Measurements from ENCODE around the gene KCNMA1.
A peak's percentile ranks its signal among the peaks of the same experiment; 100 is the strongest.

The KCNMA1 gene

DNA sequence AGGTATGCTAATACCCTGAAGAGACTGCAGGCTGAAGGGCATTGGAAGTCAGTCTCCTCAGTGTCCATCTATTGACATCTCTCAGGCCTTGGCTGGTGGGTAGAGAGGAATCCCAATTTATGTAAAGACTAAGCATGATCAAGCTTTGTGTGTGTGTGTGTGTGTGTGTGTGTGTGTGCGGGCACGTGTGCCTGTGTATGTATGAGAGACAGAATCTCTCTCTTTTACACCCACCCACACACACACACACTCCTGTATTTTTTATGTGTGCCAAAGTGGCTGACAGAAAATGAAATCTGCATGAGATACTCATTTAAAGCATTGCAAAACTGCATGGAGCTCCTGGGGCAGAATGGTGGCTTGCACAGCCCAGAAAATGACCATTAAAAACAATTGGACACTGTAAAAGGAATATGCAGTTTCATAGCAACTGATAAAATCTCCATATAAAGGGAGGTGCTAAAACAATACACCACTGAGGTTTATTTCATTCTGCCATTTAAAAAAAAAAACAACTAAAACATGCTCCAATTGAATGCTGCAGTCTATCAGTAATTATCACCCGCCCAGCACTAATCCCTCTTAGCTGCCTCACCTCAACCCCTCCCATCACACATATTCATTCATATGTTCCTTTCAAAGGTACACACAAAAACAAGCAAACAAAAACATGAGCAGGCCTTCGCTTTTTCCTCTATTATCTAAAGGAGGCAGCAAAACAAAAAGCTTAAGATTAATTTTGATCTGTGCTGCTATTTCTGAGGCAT, 385.0 kb downstream of the KCNMA1 start:
- no peak for DNase-seq

DNA sequence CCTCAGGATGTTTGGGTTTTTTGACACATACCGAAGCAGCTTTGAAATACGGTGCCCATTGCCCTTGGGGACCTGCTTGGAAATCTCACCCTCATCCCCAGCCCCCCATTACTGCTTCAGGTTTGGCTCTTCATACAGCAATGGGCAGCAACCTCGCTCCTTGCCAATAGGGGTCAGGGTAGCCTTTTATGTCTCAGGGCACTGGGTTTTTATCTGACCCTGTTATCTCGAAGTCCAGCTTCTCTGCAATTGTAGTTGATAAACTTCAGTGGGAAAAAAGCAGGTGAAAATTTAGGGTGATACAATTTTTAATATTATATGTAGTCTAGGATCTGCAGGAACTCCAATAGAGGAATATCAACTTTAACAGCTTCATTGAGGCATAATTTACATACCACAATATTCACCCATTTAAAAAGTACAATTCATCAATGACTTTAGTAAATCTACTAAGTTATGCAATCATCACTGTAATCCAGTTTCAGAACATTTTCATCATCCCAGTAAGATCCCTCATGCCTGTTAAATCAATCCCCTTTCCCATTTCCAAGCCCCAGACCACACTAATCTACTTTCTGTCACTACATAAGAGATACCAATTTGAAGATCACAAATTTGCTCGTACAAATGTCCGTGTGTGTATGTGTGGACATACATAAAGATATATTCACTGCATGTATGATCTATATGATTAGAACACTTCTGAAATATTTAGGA, 386.2 kb downstream of the KCNMA1 start:
- peak; percentile 30 for DNase-seq

DNA sequence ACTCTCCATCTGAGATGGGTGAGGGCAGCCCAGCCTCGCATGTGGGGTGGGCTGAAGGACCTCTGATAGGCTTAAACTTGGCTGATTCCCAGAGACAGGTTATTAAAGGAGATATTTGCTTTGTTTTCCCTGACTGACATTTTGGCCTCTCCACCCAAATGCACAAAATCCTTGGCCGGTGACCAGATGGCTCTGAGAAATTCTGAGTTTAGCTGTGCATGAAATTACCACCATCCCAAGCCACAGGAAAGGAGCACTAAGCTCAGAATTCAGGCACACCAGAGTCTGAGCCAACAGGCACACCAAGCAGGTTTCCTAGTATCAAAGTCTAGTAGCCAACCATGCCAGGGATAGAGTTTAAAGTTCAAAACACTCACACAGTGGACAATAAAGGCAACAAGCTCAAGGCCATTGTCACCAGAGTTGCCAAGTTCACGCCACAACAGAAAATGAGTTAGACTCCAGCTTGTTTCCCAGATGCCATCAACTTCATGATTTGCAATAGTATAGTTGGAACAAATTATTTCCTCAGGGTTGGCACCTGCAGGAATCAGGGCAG, 387.6 kb downstream of the KCNMA1 start:
- DNase-seq: no peak

DNA sequence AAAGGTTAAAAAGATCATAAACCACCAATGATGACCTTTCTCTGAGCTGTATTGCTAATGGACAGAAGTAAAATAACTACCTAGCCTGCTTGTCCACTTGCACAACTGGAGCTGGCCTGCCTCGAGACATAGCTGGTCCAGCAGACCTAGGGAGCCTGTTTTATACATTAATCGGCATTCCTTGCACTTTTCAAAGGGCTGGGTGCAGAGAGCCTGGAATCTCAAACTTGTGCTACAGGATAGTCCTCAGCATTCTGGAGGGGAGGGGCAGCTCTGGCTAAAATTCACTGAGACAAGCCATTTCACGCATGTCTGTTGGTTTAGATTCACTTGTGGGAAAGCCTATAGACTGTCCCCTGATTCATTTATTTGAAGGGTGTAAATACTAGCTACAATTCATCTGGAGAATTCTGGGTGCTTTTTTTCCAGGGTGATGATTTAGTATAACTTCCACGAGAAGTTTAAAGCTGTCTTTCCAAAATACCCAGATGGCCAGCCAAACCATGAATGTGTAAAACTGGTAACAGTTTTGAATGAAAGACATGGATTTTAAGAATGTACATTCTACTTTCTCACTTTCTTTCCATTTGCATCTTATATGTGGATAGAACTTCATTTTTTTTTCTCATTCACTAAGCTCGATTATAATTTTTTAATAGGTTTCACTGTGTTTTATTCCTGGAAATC, 389.4 kb downstream of the KCNMA1 start:
- DNase-seq: no peak

DNA sequence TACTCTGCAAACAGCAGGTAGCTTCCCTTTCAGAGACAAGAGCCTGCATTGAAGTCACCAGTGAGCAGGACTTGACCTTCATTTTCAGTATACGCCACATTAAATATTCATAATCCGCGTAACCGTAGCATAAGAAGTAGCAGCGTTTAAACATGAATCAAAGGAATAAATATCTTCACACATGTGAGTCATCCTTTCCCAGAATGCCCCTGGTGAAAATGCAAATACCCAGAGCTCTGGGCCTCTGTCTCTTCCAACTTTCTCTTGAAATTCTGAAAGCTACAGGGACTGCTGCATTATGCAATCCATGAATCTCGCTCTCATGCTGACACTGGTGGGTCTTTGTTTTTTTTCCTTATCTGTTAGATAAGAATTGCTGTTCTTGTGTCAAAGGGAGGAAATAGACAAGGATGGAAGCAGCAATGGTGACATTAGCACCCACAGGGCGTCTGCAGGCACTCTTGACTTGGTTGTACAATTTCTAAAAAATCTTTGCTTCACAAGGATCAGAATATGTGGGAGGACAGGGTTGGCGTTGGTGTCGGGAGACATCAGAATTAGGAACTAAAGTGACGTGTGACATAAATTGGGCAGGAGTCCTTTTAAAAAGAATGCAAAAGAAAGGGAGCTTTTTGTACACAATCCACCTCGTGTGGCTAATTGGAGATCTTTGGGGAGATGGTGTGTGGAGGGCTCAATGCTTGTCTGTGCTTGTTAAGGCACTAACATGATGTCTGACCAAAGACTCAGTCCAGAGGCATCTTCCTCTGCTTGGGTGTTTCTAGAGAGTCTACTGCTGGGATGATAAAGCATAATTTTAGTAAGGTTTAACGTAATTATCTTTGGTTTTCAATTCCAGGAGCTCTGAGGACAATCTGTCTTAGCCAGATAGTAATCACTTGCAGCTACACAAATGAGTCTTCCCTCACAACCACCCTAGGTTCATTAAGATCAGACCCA, 390.3 kb downstream of the KCNMA1 start:
- no peak for DNase-seq

DNA sequence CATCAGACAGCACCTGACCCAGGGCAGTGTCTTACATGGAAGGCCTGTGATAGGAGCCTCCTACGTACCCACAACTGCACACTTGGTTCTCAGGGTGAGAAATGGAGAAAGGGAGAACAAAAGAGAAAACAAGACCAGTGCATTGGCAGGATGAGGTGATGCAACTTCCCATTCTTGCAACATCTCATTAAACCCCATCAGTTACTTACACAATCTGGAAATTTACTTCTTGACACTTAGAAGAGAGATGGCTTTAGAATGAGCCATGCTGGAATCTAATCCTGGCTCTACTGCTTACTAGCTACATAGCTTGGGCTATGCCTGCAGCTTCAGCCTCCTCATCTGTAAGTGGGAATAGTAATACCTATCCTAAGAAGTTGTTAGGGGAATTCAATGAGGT, 391.7 kb downstream of the KCNMA1 start:
- no peak for DNase-seq

DNA sequence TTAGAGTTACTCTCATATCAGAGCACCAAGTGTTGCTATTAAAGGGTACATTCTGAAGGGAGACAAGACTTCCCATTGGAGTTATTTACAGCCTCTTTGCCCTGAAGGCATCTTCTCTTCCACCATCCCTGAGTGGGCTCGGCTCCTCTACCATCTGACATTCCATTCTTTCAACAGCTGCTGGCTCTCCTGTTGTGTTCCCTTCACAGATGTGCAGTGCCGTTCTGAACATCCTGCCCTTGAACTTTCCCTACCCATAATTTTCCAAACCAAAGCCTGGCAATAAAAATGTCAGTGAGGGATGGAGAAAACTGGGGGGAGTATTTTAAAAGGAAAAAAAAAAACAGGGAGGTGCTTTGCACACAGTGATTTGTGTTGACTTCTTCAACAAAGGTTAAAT, 392.9 kb downstream of the KCNMA1 start:
- no peak for DNase-seq

DNA sequence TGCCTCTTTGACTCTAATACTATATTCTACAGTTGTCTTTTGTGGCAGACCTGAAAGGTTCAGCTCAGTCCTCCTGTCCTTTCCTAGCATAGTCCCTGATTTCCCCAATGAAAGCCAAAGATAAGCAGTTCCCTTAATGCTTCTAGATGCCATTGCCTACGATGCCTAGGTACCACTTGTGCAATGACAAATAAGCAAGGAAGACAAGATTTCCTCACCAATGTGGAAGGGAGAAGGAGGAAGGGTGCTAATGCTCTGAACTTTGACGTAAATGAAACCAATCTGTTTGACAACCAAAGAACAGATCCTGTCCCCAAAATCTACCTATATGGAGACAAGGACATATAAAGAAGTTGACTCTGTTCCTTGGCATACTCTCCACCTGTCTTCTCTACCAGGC, 393.3 kb downstream of the KCNMA1 start:
- DNase-seq: no peak

DNA sequence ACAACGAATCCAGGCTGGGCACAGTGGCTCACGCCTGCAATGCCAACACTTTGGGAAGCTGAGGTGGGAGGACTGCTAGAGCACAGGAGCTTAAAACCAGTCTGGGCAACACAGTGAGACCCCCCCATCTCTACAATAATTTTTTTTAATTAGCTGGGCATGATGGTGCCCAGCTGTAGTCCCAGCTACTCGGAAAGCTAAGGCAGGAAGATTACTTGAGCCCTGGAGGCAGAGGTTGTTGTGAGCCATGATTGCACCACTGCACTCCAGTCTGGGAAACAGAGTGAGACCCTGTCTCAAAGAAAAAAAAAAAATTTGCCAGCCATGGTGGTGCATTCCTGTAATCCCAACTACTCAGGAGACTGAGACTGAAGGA, 396.3 kb downstream of the KCNMA1 start:
- DNase-seq: no peak

DNA sequence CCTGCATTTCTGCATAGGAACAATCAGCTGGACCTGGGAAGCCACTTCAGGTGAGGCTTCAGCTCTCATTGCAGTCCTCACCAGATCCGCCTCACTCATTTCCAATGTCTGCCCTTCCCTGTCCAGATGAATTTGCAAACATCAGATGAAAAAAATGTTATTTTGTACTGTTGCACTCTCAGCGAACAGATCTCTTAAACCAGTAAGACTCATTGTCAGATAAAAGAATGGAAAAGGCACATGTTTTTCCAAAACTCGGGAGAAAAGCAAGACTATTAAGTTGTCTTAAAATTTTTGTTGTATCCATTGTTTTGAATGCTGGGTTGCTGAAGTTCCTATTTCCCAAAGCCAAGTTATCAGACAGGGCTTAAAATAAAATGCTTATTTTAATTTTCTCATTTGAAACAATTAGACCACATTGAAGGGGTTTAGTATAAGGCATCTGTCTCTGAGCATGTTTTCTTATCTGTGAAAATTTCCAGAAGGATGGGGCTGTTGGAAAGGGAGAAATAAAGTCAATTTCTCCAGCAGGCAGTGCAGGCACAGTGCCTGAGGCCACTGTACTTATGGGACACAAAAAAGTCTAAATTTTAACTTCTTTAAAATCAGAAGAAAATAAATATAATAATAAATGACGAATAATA, 396.8 kb downstream of the KCNMA1 start:
- no peak for DNase-seq

DNA sequence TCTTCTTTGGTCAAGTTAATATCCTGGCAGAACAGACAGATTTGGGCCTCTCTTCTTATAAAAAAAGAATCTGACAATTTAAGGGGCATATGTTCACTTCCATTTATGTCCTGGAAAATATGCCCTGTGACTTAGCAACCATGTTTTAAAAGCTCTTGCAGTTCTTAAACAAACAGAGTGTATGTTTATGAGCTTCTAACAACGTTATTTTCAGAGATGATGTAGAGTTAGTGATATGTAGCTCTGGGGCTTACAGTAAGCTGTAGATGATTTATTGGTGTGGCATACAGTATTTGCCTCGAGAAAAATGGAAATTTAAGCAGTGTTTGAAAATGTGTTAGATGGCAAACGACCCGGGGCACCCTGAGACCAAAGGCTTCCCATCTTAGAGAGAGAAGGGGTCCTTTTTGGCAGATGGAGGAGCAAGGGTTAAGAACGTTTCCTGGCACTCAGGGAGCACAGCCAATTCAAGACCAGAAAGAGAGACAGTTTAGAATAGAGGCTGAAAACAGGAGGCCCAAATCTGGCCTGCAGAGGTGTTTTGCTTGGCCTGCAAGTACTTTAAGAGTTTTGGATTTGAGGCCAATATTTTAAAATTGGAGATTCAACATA, 397.5 kb downstream of the KCNMA1 start:
- DNase-seq: no peak

DNA sequence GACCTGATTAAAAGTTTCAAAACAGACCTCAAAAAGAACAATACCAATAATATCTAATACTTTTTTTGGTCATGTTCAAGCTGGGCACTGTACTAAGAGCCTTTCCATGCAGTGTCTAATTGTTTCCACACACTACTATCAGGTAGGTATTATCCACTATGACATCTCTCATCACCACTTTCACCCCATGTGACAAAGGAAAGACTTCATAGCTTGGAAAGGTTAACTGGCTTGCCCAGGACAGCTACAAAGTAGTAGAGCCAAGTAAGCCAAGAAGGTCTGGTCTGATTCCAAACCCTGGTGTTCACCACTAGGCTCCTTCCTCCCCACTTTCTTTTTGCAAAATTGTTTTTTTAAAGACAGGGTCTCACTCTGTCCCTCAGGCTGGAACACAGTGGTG, 400.5 kb downstream of the KCNMA1 start:
- DNase-seq: no peak

DNA sequence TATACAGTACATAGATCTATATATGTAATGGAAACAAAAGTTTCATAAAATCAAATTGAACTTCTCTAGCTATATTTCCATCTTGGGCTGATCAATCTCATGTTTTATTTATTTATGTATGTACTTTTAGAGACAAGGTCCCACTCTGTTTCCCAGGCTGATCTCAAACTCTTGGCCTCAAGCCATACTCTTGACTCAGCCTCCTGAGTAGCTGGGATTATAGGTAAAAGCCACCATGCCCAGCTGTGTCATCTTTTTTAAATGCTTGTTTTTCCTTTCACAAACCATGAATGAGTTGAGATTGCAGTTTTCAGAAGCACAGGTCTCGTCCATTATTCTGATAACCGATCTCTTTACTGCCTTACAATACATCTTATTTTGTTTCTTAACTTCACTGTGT, 400.9 kb downstream of the KCNMA1 start:
- DNase-seq: no peak

DNA sequence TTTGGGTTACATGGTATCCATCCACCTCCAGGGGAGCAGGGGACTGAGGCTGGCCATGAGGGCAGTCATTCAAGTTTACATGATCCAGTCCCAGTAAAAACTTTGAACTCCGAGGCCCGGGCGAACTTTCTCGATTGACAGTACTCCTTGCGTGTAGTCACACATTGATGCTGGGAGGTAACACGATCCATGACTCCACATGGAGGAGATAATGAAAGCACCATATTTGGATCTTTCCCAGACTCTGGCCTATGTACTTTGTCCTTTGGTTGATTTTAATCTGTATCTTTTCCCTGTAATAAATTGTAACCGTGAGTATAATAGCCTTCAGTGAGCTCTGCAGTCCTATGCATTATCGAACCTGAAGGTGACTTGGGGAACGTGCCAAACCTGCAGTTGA, 401.6 kb downstream of the KCNMA1 start:
- DNase-seq: no peak

DNA sequence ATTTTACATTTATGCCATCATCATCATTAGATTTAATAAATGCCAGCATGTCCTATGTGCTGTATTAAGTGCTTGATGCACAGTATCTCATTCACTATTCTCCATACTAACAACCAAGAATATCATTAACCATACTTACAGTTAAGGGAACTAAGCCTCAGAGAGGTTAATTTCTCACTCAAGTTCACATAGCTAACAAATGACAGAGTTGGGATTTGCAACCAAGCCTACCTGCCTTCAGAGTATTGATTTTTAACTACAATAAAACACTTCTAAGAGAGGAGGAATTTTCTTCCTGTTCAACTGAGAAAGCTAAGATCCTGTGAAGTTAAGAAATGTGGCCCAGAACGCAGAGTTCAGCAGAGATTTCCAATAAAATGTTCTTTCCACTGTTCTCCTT, 403.0 kb downstream of the KCNMA1 start:
- DNase-seq: no peak

DNA sequence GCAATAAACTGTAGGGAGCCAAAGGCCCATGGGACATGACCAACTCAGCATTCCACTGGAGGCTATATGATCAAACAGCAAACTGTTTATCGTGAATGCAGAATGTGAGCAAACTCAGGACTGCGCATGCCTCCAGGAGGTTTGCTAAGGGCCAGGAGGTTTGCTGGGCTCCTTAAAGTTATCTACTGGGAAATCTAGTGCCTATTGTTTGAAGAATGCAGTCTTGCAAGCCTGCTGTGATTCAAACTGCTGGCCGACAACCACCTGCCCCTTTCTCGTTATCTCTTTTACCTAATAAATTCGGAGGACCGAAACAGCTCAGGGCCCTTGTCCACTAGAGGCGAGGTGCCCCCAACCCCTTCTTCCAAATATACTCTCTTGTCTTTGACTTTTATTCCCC, 404.1 kb downstream of the KCNMA1 start:
- no peak for DNase-seq

DNA sequence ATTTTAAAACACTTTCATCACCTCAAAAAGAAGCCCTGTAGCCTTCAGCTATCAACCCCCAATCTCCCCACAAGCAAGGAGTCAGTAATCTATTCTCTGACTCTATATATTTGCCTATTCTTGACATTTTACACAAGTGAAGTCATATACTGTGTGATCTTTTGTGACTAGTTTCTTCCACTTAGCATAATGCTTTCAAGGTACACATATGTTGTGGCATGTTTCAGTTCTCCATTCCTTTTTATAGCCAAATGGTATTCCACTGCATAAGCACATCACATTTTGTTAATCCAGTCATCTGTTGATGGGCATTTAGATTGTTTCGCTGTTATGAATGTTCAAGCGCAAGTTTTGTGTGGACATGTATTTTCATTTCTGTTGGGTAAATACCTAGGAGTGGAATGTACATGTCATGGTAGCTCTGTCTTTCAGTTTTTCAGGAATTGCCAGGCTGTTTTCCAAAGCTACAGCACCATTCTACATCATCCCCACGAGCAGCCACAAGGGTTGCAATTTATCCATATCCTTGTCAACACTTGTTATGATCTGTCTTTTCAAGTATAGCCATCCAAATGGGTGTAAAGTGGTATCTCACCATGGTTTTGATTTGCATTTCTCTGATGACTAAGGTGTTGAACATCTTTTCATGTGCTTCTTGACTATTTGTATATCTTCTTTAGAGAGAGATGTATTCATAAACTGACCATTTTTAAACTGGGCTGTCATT, 405.6 kb downstream of the KCNMA1 start:
- no peak for DNase-seq

DNA sequence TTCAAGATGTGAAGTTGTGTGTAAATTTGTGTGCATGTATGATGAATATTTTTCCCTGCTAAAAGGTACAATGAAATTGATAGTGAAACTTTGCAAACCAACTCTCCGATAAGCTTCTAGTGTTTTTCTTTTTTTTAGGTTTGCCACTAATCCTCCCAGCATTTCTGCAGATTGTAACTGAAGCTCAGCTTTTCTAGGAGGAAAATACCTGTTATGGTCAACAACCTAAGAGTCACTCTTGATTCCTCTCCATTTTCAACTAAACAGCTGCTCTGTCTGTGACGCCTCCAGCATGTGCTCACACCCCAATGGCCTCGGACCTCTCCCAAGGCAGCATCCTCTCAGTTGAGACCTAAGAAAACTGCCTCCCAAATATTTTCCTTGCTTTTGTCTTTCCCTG, 406.2 kb downstream of the KCNMA1 start:
- no peak for DNase-seq

DNA sequence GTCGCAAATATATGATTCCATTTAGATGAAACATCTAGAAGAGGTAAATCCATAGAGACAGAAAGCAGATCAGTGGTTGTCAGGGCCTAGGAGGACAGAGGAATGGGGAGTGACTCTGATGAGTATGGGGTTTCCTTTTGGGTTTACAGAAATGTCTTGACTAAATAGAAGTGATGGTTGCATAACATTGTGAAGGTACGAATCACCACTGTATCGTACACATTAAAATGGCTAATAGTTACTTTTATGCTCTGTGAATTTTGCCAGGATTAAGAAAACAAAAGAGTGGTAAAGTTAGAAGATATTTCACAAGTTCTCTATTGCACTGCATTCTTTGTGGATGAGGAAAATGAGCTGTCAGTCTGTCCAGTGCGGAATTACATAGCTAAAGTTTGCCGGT, 407.4 kb downstream of the KCNMA1 start:
- no peak for DNase-seq

DNA sequence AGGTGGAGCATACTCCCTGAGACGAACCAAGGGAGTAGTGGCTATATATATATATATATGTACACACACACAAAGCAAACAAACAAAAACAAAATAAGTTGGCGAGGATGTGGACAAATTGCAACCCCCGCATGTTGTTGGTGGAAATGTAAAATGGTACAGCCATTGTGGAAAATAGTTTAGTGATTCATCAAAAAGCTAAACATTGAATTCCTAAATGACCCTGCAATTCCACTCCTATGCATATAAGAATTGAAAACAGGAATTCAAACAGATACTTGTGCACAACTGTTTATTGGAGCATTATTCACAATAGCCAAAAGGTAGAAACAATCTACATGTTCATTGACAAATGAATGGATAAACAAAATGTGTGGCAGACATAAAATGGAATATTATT, 407.9 kb downstream of the KCNMA1 start:
- DNase-seq: no peak

DNA sequence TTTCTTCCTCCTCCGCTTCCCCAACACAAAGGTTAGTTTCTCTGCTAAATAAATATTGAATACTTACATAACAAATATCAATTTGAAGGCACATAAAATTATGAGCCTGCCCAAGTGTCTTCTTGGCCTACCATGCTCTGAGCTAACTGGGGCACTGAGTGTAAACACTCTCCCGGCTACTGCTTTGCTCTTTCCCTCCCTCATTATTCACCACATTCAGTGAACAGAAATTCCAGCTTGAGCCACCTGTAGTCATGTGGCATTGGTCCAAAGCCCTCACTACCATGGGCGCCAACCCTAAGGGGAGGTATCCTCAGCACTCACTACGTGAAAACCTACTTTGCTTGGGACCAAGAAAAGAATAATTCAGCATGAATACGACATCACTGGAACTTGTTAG, 409.0 kb downstream of the KCNMA1 start:
- DNase-seq: no peak

Measured in stimulated activated CD8-positive, alpha-beta memory T cell treated with anti-CD3 and anti-CD28 coated beads, Interleukin-4, amount 100 ng/mL, for 48 hours (primary cell).